Measurements from ENCODE around the gene ZNF730. TPM values are rescaled to one million over a fixed set of nuclear protein-coding genes. Genes with fewer than 3 reads are reported as not detected.

The ZNF730 gene
- total RNA-seq, 4 donors from 2014 or later = 0.33 TPM; not detected in 3

DNA sequence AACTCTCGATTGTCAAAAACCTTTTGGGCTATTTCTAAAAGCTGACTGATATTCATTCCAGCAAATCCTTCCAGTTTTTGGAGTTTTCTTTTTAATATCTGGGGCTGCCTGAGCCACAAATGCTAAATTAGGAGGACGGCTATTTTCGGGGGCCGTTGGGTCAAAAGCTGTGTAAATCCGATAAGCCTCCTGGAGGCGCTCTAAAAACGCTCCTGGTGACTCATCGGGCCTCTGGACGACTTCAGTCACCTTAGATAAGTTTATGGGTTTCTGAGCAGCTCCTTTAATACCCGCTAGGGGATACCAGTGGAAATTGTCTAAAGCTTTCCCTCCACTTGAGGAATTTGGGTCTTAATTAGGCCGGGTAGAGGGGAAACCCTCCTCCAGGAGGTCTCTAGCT, 66.4 kb downstream of the ZNF730 start:
- Histone ChIP-seq H3K27ac (replicated peaks in 1 of 4) (no peak overlapping the region), H3K4me3 (no peak overlapping the region), H3K36me3 (no peaks in the 10 kb centered on the region), H3K27me3 (no peaks in the 10 kb centered on the region), H3K4me1 (no peaks in the 10 kb centered on the region), H3K9me3 (no peaks in the 10 kb centered on the region)
- TF ChIP-seq EP300 (IDR thresholded peaks at IDR 0.05) (no peak), POLR2AphosphoS5 (IDR thresholded peaks at IDR 0.05) (no peak), POLR2A (IDR thresholded peaks at IDR 0.05; ENCODE audit: low read depth) (no peak)
- TF ChIP-seq, protein P1, sequence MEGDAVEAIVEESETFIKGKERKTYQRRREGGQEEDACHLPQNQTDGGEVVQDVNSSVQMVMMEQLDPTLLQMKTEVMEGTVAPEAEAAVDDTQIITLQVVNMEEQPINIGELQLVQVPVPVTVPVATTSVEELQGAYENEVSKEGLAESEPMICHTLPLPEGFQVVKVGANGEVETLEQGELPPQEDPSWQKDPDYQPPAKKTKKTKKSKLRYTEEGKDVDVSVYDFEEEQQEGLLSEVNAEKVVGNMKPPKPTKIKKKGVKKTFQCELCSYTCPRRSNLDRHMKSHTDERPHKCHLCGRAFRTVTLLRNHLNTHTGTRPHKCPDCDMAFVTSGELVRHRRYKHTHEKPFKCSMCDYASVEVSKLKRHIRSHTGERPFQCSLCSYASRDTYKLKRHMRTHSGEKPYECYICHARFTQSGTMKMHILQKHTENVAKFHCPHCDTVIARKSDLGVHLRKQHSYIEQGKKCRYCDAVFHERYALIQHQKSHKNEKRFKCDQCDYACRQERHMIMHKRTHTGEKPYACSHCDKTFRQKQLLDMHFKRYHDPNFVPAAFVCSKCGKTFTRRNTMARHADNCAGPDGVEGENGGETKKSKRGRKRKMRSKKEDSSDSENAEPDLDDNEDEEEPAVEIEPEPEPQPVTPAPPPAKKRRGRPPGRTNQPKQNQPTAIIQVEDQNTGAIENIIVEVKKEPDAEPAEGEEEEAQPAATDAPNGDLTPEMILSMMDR (IDR thresholded peaks at IDR 0.05) = no peak
- intact Hi-C loops (cut with DNase I) = no loop called here
- WGBS = 84% methylated on average over 11 of the region's 11 CpGs
- DNase-seq (ENCODE audit: extremely low spot score) = no peak

DNA sequence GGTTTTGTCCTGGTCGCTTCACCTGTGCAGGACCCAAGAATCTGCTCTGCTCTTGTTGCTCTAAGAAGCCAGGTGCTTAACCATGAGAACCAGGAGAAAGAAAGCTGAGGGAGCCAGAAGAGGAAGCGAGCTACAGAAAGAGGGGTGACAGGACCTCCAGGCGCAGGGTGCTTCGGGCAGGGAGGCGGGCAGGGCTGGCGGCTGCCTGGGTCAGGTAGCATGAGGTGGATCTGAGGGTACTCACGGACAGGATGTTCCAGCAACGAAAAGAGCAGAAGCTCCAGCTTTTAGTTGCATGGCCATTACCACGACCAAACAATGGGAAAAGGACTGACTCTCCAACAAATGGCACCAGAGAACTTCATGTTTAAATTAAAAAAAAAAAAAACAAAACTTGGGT, 73.5 kb downstream of the ZNF730 start:
- Histone ChIP-seq H3K4me1 (no peaks in the 10 kb centered on the region), H3K4me3 (no peak overlapping the region), H3K9me3 (no peaks in the 10 kb centered on the region), H3K27ac (replicated peaks in 1 of 4) (no peak overlapping the region), H3K27me3 (no peaks in the 10 kb centered on the region), H3K36me3 (no peaks in the 10 kb centered on the region)
- no peak for DNase-seq (ENCODE audit: extremely low spot score)
- TF ChIP-seq EP300 (IDR thresholded peaks at IDR 0.05) (no peak), POLR2AphosphoS5 (IDR thresholded peaks at IDR 0.05) (no peak), POLR2A (IDR thresholded peaks at IDR 0.05; ENCODE audit: low read depth) (no peak)
- TF ChIP-seq, protein P1 (IDR thresholded peaks at IDR 0.05) = no peak
- intact Hi-C loops (cut with DNase I) = no loop called here
- 91% methylated on average over 9 of the region's 9 CpGs for WGBS

Other genes with a start within 250 kb of the ZNF730 start
- 1 to 10 TPM; 3.3 to 4.6 (median 4.1) TPM for gene ZNF728, start 113.8 kb upstream of the ZNF730 start, total RNA-seq
- under 1 TPM; 0.42 to 0.66 (median 0.55) TPM for gene ZNF724, start 133.4 kb downstream of the ZNF730 start, total RNA-seq

Data from esophagus muscularis mucosa (tissue), 4 donors.